GM18499 (cell line): ENCODE data around the gene ANKRD44.
"Not testable (repeated sequence)": the region's sequence is repeated elsewhere in the genome, so short reads cannot be mapped to it uniquely, and the experiment has no call there.

ENCODE experiments used
- ATAC-seq: cut with Tn5 transposase; IDR thresholded peaks from one replicate; pipeline ENCODE4 v1.9.1; 2021; ENCODE audit warnings: moderate number of reproducible peaks; ENCODE audit not compliant: insufficient read depth, unreplicated experiment

The ANKRD44 gene

DNA sequence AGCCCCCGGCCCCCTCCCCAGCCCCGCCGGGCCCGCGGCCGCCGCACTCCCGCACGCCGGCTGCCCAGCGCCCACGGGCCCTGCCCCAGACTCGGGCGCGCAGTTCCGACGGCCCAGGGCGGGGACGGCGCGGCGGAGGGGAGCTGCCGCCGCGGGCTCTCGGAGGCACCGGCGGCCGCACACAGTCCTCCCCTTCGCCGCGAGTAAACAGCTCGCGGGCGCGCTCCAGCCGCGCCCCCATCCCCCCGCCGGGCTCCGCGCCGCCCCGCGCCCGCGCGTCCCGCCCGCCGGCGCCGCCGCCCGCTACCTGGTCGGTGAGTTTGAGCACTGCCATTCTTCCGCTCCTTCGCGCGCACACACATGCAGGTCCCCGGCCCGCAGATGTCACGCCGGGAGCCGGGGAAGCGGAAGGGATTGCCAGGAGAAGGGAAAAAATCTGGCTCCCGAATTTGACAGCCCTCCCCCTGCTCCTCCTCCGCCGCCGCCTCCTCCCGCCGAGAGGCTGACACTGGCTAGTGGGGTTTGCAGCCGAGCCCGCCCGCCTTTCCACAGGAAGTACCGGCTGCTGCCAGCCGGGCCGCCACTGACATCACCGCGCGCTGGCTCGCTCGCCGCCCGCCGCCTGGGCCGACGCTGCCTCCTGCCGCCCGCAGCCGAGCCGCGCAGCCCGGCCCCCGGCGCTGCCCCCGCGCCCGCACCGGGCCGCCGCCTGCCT, at the start of gene ANKRD44:
ANKRD44 (minus strand) TSS at position 510 of the 715 bp plus-strand sequence; CDS start at position 334, 176 bp downstream.
- peak; percentile 44 for ATAC-seq

- ATAC-seq = no peak
Measured at GRCh38 chr2:197359859-197360258, 49.3 kb upstream of the ANKRD44 start.

GRCh38 chr2:197358931-197359330, 48.4 kb upstream of the ANKRD44 start:
- ATAC-seq = no peak

- ATAC-seq = no peak
Measured at GRCh38 chr2:197357986-197358385, 47.4 kb upstream of the ANKRD44 start.

GRCh38 chr2:197356136-197356535, 45.6 kb upstream of the ANKRD44 start:
- no peak for ATAC-seq

DNA sequence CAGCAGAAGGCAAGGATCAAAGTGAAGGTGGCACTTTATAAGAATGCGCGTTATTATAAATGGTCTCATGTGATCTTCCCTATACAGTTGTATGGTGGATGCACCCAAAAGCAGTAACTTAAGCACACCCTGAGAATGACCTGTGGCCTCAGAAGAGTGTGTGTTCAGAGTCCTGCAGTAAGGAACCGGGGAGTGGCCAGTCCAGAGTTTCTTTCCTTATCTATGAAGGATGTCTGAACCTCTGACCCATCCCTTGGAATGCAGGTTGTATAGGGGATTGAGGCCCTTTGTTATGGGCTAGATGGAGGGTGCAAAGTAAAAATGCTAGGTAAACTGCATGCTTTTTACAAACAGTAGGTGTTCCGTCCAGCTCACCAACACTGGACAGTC, 43.6 kb upstream of the ANKRD44 start:
- no peak for ATAC-seq

DNA sequence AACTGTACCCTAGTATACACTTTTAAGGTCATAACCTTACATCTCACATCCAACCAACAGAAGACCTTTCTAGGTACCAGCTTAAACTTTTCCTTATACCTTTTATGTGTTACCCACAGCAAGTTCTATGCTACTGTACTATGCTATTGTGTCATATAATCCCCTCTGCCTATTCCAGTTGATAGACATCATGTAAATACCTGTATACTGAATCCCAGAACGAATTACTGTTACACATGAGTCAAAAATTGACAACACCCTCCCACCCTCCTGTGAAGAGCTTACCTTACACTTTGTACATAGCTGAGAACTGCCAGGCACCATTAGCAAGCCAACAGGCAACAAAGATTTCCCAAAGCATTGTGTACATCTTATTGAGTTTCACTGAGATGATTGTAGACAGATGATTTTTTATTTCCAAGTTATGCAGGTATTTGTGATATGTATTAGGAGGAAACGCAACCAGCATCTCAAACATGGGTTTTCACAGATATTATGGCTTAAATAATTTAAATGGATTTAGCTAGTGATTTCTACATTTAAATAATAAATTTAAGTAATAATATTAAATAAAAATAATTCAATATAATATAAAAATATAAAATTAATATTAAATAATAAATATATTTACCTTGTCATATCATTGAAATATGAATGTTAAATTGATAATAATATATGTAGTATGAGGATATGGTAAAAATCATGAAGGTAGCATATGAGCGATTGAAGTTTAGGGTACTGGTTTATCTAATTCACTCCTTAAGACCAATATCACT, 43.0 kb upstream of the ANKRD44 start:
- no peak for ATAC-seq

DNA sequence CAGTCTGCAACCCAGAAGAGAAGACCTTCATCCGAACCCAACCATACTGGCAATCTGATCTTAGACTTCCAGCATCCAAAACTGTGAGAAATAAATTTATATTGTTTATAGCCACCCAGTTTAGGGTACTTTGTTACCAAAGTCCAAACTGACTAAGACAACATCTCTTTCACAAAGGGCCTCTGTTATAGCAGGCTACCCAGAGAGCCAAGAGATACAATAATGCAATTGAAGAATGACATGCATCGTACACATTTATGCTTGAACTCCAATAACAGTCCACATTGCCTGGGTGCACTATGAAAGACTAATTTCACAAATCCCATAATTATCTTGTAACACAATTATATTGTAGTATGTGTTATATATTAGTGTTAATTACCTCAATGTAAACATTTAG, 39.1 kb upstream of the ANKRD44 start:
- ATAC-seq = no peak

GRCh38 chr2:197348721-197349360, 38.3 kb upstream of the ANKRD44 start:
- ATAC-seq = no peak

- ATAC-seq = no peak
Measured at GRCh38 chr2:197345846-197346370, 35.3 kb upstream of the ANKRD44 start.

GRCh38 chr2:197343968-197344367, 33.4 kb upstream of the ANKRD44 start:
- ATAC-seq = not testable (repeated sequence)

DNA sequence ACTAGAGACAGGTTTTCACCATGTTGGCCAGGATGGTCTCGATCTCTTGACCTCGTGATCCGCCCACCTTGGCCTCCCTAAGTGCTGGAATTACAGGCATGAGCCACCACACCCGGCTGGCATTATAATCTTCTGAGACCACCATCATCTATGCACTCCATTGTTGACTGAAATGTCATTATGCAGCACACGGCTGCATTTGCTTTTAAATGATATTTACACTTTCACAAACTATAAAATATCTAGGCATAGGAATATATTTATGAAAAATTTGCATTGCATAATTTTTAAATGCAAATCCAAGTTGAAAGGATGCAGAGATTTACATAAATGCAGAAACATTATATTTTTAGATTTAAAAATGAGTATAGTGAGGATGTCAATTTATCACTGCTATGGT, 30.0 kb upstream of the ANKRD44 start:
- ATAC-seq = no peak

DNA sequence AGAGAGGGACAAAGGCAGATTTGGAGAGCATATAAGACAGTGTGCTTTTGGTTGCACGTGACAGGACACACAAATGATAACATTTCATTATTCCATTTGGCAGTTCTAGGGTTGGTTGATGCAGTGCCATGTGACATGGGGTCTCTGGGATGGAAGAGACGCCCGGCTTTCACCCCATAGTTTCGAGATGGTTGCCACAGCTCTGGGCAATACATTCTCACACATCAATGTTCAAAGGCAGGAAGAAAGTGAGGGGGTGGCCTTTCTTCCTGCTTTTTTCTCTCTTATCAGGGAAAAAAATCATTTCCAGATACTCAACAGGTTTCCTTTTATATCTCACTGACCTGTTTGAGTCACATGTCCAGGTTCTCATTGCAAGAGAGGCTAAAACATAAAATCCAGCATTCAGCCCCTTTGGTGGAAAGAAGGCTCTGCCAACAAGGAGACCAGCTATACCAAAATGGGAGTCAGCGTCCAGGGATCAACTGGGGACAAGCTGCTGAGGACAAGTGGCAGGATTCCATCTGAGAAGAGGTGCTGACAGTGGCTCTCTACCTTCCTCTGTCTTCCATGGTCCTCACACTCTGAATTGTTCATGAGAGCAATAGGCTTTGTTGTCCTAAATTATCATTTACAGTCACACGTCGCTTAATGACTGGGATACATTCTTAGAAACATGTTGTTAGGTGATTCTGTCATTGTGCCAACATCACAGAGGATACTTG, 29.1 kb upstream of the ANKRD44 start:
- no peak for ATAC-seq

GRCh38 chr2:197339016-197339415, 28.4 kb upstream of the ANKRD44 start:
- no peak for ATAC-seq

DNA sequence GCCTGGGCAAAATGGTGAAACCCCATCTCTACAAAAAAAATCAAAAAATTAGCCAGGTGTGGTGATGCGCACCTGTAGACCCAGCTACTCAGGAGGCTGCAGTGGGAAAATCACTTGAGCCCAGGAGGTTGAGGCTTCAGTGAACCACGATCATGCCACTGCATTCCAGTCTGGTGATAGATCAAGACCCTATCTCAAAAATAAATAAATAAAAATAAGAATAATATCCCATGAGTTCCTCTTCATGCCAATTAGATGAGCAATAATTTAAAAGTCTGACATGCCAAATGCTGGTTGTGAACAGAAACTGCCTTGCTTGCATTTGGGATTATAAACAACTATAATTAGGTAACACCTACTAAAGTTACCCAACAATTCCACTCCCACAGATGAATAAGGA, 22.1 kb upstream of the ANKRD44 start:
- no peak for ATAC-seq

DNA sequence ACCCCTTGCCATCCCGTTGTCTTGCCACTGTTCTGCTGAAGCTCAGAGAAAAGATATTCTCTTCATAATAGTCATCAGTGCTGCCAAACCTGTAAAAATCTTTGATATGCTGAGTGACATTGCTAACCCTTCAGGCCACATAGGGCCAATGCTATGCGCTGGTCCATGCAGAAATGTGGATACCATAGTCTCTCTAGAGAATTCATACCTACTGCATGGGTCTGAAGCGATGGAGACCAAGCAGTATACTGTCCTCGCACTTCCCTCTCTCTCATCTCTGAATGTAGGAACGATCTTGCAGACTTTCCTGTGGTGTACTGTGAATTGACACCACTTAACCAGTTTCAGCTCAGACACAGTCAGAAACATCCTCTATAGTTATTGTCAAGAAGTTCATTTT, 17.9 kb upstream of the ANKRD44 start:
- no peak for ATAC-seq

GRCh38 chr2:197327472-197328098, 17.0 kb upstream of the ANKRD44 start:
- ATAC-seq = no peak

DNA sequence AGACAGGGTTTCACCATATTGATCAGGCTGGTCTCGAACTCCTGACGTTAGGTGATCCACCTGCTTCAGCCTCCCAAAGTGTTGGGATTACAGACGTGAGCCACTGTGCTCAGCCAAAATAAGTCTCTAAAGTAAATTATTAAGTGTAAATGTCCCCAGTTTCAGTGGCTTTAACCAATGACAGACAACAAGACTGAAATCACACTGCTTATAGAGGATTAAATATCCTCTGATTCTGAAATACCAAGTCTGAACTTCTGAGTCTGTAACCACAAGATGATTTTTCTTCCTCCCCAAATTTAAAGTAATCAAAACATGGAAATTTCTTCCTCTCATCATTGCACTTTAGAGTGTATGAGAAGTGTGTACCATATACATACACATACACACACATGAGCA, 16.5 kb upstream of the ANKRD44 start:
- ATAC-seq = no peak

DNA sequence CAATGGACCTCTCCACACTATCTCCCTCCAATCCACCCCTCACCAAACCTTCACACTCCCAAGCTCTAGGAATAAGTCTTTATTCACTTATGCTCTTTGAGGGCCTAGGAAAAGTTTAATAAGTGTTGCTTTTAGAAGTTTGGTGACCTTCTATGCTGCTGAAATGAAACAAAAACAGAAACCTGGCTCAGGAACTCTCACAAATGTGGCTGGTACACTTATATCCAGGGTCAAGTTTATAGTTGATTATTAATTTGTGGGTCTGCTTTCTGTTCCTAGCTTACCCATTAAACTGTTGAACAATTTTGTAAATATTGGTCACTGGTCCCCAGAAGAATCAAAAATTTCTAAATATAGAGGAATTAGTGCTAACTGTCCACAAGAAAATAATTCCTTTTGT, 14.2 kb upstream of the ANKRD44 start:
- peak; percentile 67 for ATAC-seq
